K562 (cell line): ENCODE measurements around the gene GFI1. TPM values are rescaled to one million over a fixed set of nuclear protein-coding genes. Genes with fewer than 3 reads are reported as not detected.

Experiments used
- ARID1B ChIP-seq: fragments of 450-650 bp; IDR thresholded peaks from 2 replicates; pipeline ENCODE4 v1.6.1; 2016; ENCODE audit warnings: antibody characterized with exemption, mild to moderate bottlenecking, inconsistent platforms
- DPF2 ChIP-seq: fragments of 450-650 bp; IDR thresholded peaks from 2 replicates; pipeline ENCODE4 v1.6.1; 2016
- FOS ChIP-seq: IDR thresholded peaks from 3 replicates; pipeline ENCODE4 v1.6.1; 2011; ENCODE audit not compliant: insufficient read length; ENCODE audit errors: extremely low read depth
- HMG20A ChIP-seq: fragments of 450-650 bp; formaldehyde crosslinking; conservative IDR thresholded peaks from 2 replicates; pipeline ENCODE4 v1.4.0; 2020; ENCODE audit warnings: mild to moderate bottlenecking, mixed read lengths
- KLF13 ChIP-seq: fragments of 450-650 bp; IDR thresholded peaks from 2 replicates; pipeline ENCODE4 v1.6.1; 2016; ENCODE audit warnings: missing genetic modification characterization, low read depth, mild to moderate bottlenecking, missing compliant biosample characterization, moderate library complexity, borderline replicate concordance
- MGA ChIP-seq: fragments of 450-650 bp; IDR thresholded peaks from 2 replicates; pipeline ENCODE4 v1.6.1; 2016; ENCODE audit warnings: mild to moderate bottlenecking, moderate library complexity
- NBN ChIP-seq: fragments of 450-650 bp; IDR thresholded peaks from 2 replicates; pipeline ENCODE4 v1.6.1; 2016; ENCODE audit warnings: low read depth, mild to moderate bottlenecking
- NCOR1 ChIP-seq: fragments of 450-650 bp; IDR thresholded peaks from 2 replicates; pipeline ENCODE4 v1.6.1; 2016; ENCODE audit warnings: mild to moderate bottlenecking, moderate library complexity
- POLR3G ChIP-seq: IDR thresholded peaks from 2 replicates; pipeline ENCODE4 v1.6.1; 2011; ENCODE audit not compliant: insufficient read length, insufficient replicate concordance; ENCODE audit errors: extremely low read depth
- SETDB1 ChIP-seq: IDR thresholded peaks from one replicate; pipeline ENCODE4 v1.6.1; 2012; ENCODE audit warnings: low read length, control low read depth, inconsistent platforms
- SMAD3 ChIP-seq: fragments of 450-650 bp; formaldehyde crosslinking; conservative IDR thresholded peaks from 2 replicates; pipeline ENCODE4 v1.4.0; 2020; ENCODE audit warnings: mild to moderate bottlenecking
- SMARCB1 ChIP-seq: IDR thresholded peaks from 2 replicates; pipeline ENCODE4 v1.6.1; 2011; ENCODE audit warnings: improper control_type of control experiment, low read depth; ENCODE audit not compliant: insufficient read length
- SNIP1 ChIP-seq: fragments of 450-650 bp; IDR thresholded peaks from 2 replicates; pipeline ENCODE4 v1.7.1; 2017; ENCODE audit warnings: low read depth, mild to moderate bottlenecking
- SPI1 ChIP-seq: IDR thresholded peaks from 2 replicates; pipeline ENCODE4 v1.6.1; 2011; ENCODE audit warnings: low read depth, low read length, control low read depth, borderline replicate concordance
- SRF ChIP-seq, 2 experiments: fragments of 250-450, 450-650 bp in 1 of 2; sonication (Bioruptor Pico) in 1 of 2; sonication (generic) in 1 of 2; formaldehyde crosslinking; IDR thresholded peaks; 2 replicates each; pipeline versions ENCODE4 v1.5.0 to v1.5.1; 2020 to 2022; ENCODE audit warnings: mild to moderate bottlenecking in 1 of 2, missing genetic modification reagents in 1 of 2
- TBL1XR1 ChIP-seq, 2 experiments: IDR thresholded peaks; 2 replicates each; pipeline ENCODE4 v1.6.1; 2012; ENCODE audit warnings: improper control_type of control experiment in 2 of 2, low read length in 2 of 2, mild to moderate bottlenecking in 1 of 2
- TEAD1 ChIP-seq, 2 experiments: fragments of 450-650 bp in 1 of 2; sonication (generic) in 1 of 2; formaldehyde crosslinking; IDR thresholded peaks; 2 replicates each; pipeline versions ENCODE4 v1.4.0 to v1.8.0; 2020 to 2022; ENCODE audit warnings: mild to moderate bottlenecking in 2 of 2, missing genetic modification reagents in 1 of 2
- TRIM24 ChIP-seq, 2 experiments: fragments of 450-650 bp; IDR thresholded peaks; 2 replicates each; pipeline ENCODE4 v1.6.1; 2016
- ZFP30 ChIP-seq: fragments of 250-450 bp; sonication (Bioruptor Pico); IDR thresholded peaks from 2 replicates; pipeline ENCODE4 v1.8.0; 2022; ENCODE audit warnings: moderate library complexity, mild to moderate bottlenecking, inconsistent platforms, borderline replicate concordance
- ZNF174 ChIP-seq: fragments of 250-450 bp; sonication (Bioruptor Pico); IDR thresholded peaks from 2 replicates; pipeline ENCODE4 v1.4.0; 2020; ENCODE audit warnings: mild to moderate bottlenecking
- ZNF282 ChIP-seq: sonication (generic); formaldehyde crosslinking; IDR thresholded peaks from 2 replicates; pipeline ENCODE4 v1.8.1; 2023; ENCODE audit warnings: missing genetic modification reagents
- polyA plus RNA-seq, 8 experiments: library from polyadenylated mRNA; depleted of rRNA in 4 of 8; stranded (reverse) in 5 of 8; unstranded in 3 of 8; fragments of >200 nt; fragmentation: Nextera tagmentation in 2 of 8; fragmentation: Illumina TruSeq in 1 of 8; extraction: Ambion mirVana in 2 of 8; extraction: Trizol in 1 of 8; gene quantifications; 2 replicates each; pipeline versions ENCODE4 v1.2.1 to v1.2.3, GENCODE V29; 2011 to 2014; ENCODE audit warnings: inconsistent platforms in 1 of 8, missing spikeins in 1 of 8
- total RNA-seq, 7 experiments: library from RNA; depleted of rRNA in 6 of 7; stranded (reverse); fragments of >200 nt in 6 of 7; fragmentation: Illumina TruSeq in 2 of 7; extraction: Trizol in 2 of 7; gene quantifications; 2 replicates each; pipeline versions ENCODE4 v1.2.1 to v1.2.3, GENCODE V29; 2011 to 2021; ENCODE audit warnings: low replicate concordance in 1 of 7

The GFI1 gene
- total and polyA plus RNA-seq, 9 of the 15 experiments (the other 6 are each of a cell fraction or from before 2014, with no cell fraction given), result 0.07 to 0.93 (median 0.46) TPM

GRCh38 chr1:92446546-92446945 lies 40.2 kb downstream of the GFI1 start (continued):
- TF ChIP-seq ZFP30, result no peak
- TF ChIP-seq ARID1B, result peak; percentile 98
- TF ChIP-seq SRF (CRISPR knock-in tag; IDR thresholded peaks at IDR 0.05), result no peak
- TF ChIP-seq KLF13 (tag), result no peak
- TF ChIP-seq DPF2, result peak; percentile 89
- TF ChIP-seq ZNF174 (CRISPR knock-in tag), result no peak
- no peak for TF ChIP-seq SPI1
- peak in 1 of 2 experiments; percentile 93; a peak in 2 of 4 replicates for TF ChIP-seq TEAD1 (CRISPR knock-in tag; IDR thresholded peaks at IDR 0.05)
- no peak for TF ChIP-seq MGA
- no peak for TF ChIP-seq POLR3G
- peak; percentile 3 for TF ChIP-seq FOS
- no peak; a peak in 2 of 4 replicates for TF ChIP-seq TBL1XR1 (IDR thresholded peaks at IDR 0.05; ENCODE audit: low read length in 2 of 2)
- no peak for TF ChIP-seq SNIP1
- TF ChIP-seq NBN, result peak; percentile 55; the same call in 1 of the 2 replicates
- peak; percentile 78 to 92; a peak in 3 of 4 replicates for TF ChIP-seq TRIM24 (IDR thresholded peaks at IDR 0.05)
- peak; percentile 96 for TF ChIP-seq NCOR1
- TF ChIP-seq SMAD3 (CRISPR knock-in tag), result 0 out of 2 replicates have a peak, but pooled peaks have one; percentile 58
- no peak for TF ChIP-seq ZNF282
- no peak for TF ChIP-seq SETDB1
- no peak for TF ChIP-seq SMARCB1
- TF ChIP-seq HMG20A (CRISPR knock-in tag), result no peak
